ENCODE results near the gene PFDN1. TPM values are rescaled to one million over a fixed set of nuclear protein-coding genes. Genes with fewer than 3 reads are reported as not detected.

PFDN1 gene
- total and polyA plus RNA-seq, 9 of the 15 experiments (the other 6 are each of a cell fraction or from before 2014, with no cell fraction given) = 45.5 to 215 (median 78.0) TPM

DNA sequence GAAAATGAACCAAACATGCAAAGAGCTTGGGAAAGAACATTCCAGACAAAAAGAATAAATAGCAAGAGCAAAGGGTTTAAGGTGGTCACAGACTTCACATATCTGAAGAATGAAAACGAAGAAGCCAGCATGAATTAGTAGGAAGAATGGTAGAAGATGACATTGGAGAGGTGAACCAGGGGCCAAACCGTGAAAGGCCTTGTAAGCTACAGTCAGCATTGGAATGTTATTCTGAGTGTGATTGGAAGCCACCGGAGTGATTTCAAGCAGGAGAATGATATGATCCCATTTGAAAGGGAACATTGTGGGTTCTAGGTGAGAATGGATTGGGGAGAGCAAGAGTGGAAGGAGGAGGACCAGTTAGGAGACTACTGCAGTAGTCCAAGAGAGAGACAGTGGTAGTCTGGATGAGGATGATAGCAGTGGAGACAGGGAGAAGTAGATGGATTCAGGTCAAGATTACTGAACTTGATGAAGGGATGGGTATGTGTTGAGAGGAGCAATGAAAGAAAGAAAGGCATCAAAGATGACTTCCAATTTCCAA, 6.9 kb upstream of the PFDN1 start (continued):
- no peak for TF ChIP-seq CBX3 (IDR thresholded peaks at IDR 0.05; ENCODE audit: borderline replicate concordance in 1 of 2, low read length in 2 of 2)

DNA sequence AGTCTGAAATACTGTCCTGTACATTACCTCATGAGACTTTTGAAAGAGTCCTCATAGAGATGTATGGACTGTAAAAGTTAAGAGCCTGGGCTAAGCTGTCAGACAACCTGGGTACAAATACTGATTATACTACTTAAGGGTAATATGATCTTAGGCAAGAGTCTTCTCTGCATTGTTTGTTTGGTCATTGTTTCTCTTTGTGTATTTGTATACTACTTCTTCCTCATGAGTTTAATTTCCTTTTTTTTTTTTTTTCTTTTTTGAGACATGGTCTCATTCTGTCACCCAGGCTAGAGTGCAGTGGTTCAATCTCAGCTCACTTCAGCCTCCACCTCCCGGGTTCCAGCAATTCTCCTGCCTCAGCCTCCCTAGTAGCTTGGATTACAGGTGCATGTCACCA, 2.6 kb upstream of the PFDN1 start:
- TF ChIP-seq, protein P1, sequence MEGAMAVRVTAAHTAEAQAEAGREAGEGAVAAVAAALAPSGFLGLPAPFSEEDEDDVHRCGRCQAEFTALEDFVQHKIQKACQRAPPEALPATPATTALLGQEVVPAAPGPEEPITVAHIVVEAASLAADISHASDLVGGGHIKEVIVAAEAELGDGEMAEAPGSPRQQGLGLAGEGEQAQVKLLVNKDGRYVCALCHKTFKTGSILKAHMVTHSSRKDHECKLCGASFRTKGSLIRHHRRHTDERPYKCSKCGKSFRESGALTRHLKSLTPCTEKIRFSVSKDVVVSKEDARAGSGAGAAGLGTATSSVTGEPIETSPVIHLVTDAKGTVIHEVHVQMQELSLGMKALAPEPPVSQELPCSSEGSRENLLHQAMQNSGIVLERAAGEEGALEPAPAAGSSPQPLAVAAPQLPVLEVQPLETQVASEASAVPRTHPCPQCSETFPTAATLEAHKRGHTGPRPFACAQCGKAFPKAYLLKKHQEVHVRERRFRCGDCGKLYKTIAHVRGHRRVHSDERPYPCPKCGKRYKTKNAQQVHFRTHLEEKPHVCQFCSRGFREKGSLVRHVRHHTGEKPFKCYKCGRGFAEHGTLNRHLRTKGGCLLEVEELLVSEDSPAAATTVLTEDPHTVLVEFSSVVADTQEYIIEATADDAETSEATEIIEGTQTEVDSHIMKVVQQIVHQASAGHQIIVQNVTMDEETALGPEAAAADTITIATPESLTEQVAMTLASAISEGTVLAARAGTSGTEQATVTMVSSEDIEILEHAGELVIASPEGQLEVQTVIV (CRISPR knock-in tag; IDR thresholded peaks at IDR 0.05; ENCODE audit: borderline replicate concordance) = no peak
- no peak for TF ChIP-seq OTX1 (CRISPR knock-in tag; IDR thresholded peaks at IDR 0.05)
- TF ChIP-seq, protein P2, sequence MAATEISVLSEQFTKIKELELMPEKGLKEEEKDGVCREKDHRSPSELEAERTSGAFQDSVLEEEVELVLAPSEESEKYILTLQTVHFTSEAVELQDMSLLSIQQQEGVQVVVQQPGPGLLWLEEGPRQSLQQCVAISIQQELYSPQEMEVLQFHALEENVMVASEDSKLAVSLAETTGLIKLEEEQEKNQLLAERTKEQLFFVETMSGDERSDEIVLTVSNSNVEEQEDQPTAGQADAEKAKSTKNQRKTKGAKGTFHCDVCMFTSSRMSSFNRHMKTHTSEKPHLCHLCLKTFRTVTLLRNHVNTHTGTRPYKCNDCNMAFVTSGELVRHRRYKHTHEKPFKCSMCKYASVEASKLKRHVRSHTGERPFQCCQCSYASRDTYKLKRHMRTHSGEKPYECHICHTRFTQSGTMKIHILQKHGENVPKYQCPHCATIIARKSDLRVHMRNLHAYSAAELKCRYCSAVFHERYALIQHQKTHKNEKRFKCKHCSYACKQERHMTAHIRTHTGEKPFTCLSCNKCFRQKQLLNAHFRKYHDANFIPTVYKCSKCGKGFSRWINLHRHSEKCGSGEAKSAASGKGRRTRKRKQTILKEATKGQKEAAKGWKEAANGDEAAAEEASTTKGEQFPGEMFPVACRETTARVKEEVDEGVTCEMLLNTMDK (IDR thresholded peaks at IDR 0.05; ENCODE audit: borderline replicate concordance, insufficient read depth, low read depth, low read length, poor library complexity, severe bottlenecking) = no peak
- TF ChIP-seq SRSF1 (IDR thresholded peaks at IDR 0.05; ENCODE audit: low read depth, low read length) = no peak
- no peak for TF ChIP-seq MECOM (CRISPR knock-in tag; IDR thresholded peaks at IDR 0.05)
- no peak for TF ChIP-seq ZC3H4 (CRISPR knock-in tag; IDR thresholded peaks at IDR 0.05; ENCODE audit: borderline replicate concordance)
- no peak for TF ChIP-seq HMG20A (CRISPR knock-in tag; conservative IDR thresholded peaks at IDR 0.05)
- no peak for TF ChIP-seq ESRRA (IDR thresholded peaks at IDR 0.05; ENCODE audit: borderline replicate concordance, low read depth)
- no peak for TF ChIP-seq NR2F6 (CRISPR knock-in tag; IDR thresholded peaks at IDR 0.05)
- TF ChIP-seq BCL6 (CRISPR knock-in tag; IDR thresholded peaks at IDR 0.05) = no peak
- TF ChIP-seq, protein P3, sequence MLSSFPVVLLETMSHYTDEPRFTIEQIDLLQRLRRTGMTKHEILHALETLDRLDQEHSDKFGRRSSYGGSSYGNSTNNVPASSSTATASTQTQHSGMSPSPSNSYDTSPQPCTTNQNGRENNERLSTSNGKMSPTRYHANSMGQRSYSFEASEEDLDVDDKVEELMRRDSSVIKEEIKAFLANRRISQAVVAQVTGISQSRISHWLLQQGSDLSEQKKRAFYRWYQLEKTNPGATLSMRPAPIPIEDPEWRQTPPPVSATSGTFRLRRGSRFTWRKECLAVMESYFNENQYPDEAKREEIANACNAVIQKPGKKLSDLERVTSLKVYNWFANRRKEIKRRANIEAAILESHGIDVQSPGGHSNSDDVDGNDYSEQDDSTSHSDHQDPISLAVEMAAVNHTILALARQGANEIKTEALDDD (IDR thresholded peaks at IDR 0.05) = no peak
- no peak for TF ChIP-seq MBD2 (IDR thresholded peaks at IDR 0.05; ENCODE audit: borderline replicate concordance, low read depth)
- no peak for TF ChIP-seq PRMT5 (CRISPR knock-in tag; IDR thresholded peaks at IDR 0.05)
- TF ChIP-seq HEY1 (CRISPR knock-in tag; IDR thresholded peaks at IDR 0.05; ENCODE audit: borderline replicate concordance) = no peak
- POLR2A ChIA-PET = no interaction called here
- DNase-seq (ENCODE audit: extremely low read depth in 1 of 4, low spot score in 3 of 4) (no peak), FAIRE-seq (no peak), ATAC-seq (no peak)
- no peaks in the 10 kb centered on the region for H3K9me1 ChIP-seq (ENCODE audit: control insufficient read depth, insufficient read depth, low read length)
- no peak overlapping the region for H3K4me2 ChIP-seq (ENCODE audit: insufficient read depth, low read length)
- peaks cover 1% of the 10 kb centered on the region; the same call in 1 of the 3 replicates for H3K36me3 ChIP-seq (ENCODE audit: control insufficient read depth, insufficient read depth, low read length)
- no peak overlapping the region for H3K27ac ChIP-seq (ENCODE audit: extremely low read depth, low read depth, low read length)
- no peaks in the 10 kb centered on the region for H3K9me3 ChIP-seq (replicated peaks; ENCODE audit: control insufficient read depth, insufficient read depth, low read depth, low read length)
- BruUV-seq (replicated peaks) = no TSS peak
- H3K27me3 ChIP-seq (ENCODE audit: control insufficient read depth in 2 of 2, insufficient read depth in 2 of 2, low read length in 2 of 2) = no peaks in the 10 kb centered on the region
- H3K9ac ChIP-seq (ENCODE audit: insufficient read depth in 1 of 2, low read depth in 2 of 2, low read length in 2 of 2) = no peak overlapping the region
- peaks cover 24% of the 10 kb centered on the region for H3K79me2 ChIP-seq (ENCODE audit: control insufficient read depth, insufficient read depth, low read length)
- no peaks in the 10 kb centered on the region for H4K20me1 ChIP-seq (replicated peaks; ENCODE audit: control insufficient read depth, insufficient read depth, low read length)
- WGBS (ENCODE audit: insufficient coverage, low coverage, missing lambda C conversion rate) = 50% methylated on average over 1 of the region's 1 CpG
- H3K4me3 ChIP-seq = no peak overlapping the region
- CTCF ChIA-PET (ENCODE audit: low intra/inter-chr PET ratio) = no interaction called here
- in situ Hi-C loops (cut with MboI) = no loop called here
- H2AFZ ChIP-seq (ENCODE audit: low read depth, low read length) = no peak overlapping the region
- peaks cover 4 to 12% of the 10 kb centered on the region in 2 experiments for H3K4me1 ChIP-seq (replicated peaks in 1 of 2; ENCODE audit: control insufficient read depth in 2 of 2, insufficient read depth in 2 of 2, low read length in 2 of 2)
- intact Hi-C loops (cut with micrococcal nuclease) = no loop called here

All from K562 (cell line).